Neural cell (in vitro differentiated cells): ENCODE data around the gene EGR4.

Experiments used
- CTCF ChIP-seq: fragments of 450-650 bp; IDR thresholded peaks from 2 replicates; pipeline ENCODE4 v1.5.1; 2014; ENCODE audit warnings: antibody characterized with exemption, mild to moderate bottlenecking, moderate library complexity; ENCODE audit not compliant: poor library complexity, severe bottlenecking
- EP300 ChIP-seq: fragments of 450-650 bp; conservative IDR thresholded peaks from 2 replicates; pipeline ENCODE4 v1.6.1; 2014; ENCODE audit warnings: antibody characterized with exemption, mild to moderate bottlenecking, moderate library complexity; ENCODE audit not compliant: poor library complexity, severe bottlenecking
- POLR2AphosphoS5 ChIP-seq: IDR thresholded peaks from 2 replicates; pipeline ENCODE4 v1.6.1; 2012

- TF ChIP-seq EP300 (no peak), CTCF (no peak), POLR2AphosphoS5 (no peak)
Measured at GRCh38 chr2:73286134-73286655, 7.2 kb downstream of the EGR4 start.
